ENCODE measurements around the gene NVL.

GRCh38 chr1:224329484-224329841 lies 509 bp downstream of the NVL start:
- TF ChIP-seq TCF12 (IDR thresholded peaks at IDR 0.05; ENCODE audit: low read depth, low read length) = no peak
- TF ChIP-seq CTCF (IDR thresholded peaks at IDR 0.05; ENCODE audit: control extremely low read depth in 1 of 3, insufficient read depth in 1 of 3, low read depth in 1 of 3, low read length in 3 of 3) = no peak
- TF ChIP-seq JUN (IDR thresholded peaks at IDR 0.05; ENCODE audit: low read depth, low read length) = no peak
- no peak for TF ChIP-seq POLR2A (IDR thresholded peaks at IDR 0.05; ENCODE audit: control extremely low read depth in 1 of 2, low read depth in 2 of 2, low read length in 2 of 2)
- no peak for TF ChIP-seq HDAC6 (IDR thresholded peaks at IDR 0.05; ENCODE audit: low read depth, low read length)
- no peak for TF ChIP-seq EZH2 (IDR thresholded peaks at IDR 0.05; ENCODE audit: low read depth, low read length, severe bottlenecking)
- TF ChIP-seq JUND (IDR thresholded peaks at IDR 0.05; ENCODE audit: low read length) = no peak
- no peak for TF ChIP-seq RBBP5 (IDR thresholded peaks at IDR 0.05; ENCODE audit: borderline replicate concordance, low read depth, low read length)
- no peak for TF ChIP-seq MAFK (IDR thresholded peaks at IDR 0.05; ENCODE audit: low read depth, low read length)
- no peak for TF ChIP-seq TEAD4 (IDR thresholded peaks at IDR 0.05; ENCODE audit: low read depth, low read length)
- no peak for TF ChIP-seq SIN3A (conservative IDR thresholded peaks at IDR 0.05 in 1 of 2, IDR thresholded peaks at IDR 0.05 in 1 of 2; ENCODE audit: low read depth in 1 of 2, low read length in 2 of 2)

Measured in H1 (cell line).